GM18870 (cell line): ENCODE data around the gene PCBD1.

Experiments
- ATAC-seq: cut with Tn5 transposase; IDR thresholded peaks from one replicate; pipeline ENCODE4 v1.9.1; 2021; ENCODE audit warnings: moderate library complexity; ENCODE audit not compliant: unreplicated experiment

Gene PCBD1

GRCh38 chr10:70905071-70906021, 17.0 kb upstream of the PCBD1 start:
- no peak for ATAC-seq

DNA sequence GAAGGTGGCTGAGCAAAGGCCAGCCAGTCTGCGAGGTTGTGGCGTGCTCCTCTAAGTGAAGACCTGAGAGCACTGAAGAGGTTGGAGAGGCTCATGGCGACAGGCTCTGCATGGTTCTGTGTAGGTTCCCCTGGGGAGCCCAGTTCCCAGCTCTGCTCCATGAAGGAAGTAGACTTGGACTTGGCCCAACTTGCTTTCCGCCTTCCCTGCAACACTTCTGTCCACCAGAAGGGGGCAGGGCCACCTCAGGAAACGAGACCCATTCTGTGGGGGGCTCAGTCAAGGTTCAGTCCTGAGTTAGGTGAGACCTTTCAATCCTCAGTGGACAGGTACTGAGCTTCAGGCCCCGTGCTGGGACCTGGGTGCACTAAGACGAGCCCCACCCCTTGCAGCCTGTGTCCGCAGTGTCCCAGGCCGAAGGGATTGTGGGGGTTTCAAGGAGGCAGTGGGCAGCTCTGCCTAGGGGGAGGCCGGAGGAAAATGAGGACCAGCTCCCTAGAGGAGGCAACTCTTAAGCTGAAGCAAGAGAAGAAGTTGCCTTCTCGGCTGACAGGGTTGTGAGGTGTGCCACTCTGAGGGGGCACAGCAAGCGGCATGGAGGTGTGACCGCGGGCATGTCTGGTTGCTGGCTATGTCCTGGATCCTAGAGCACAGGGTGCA, 15.0 kb upstream of the PCBD1 start:
- ATAC-seq, result no peak

GRCh38 chr10:70902661-70903261, 14.4 kb upstream of the PCBD1 start:
- ATAC-seq, result no peak

DNA sequence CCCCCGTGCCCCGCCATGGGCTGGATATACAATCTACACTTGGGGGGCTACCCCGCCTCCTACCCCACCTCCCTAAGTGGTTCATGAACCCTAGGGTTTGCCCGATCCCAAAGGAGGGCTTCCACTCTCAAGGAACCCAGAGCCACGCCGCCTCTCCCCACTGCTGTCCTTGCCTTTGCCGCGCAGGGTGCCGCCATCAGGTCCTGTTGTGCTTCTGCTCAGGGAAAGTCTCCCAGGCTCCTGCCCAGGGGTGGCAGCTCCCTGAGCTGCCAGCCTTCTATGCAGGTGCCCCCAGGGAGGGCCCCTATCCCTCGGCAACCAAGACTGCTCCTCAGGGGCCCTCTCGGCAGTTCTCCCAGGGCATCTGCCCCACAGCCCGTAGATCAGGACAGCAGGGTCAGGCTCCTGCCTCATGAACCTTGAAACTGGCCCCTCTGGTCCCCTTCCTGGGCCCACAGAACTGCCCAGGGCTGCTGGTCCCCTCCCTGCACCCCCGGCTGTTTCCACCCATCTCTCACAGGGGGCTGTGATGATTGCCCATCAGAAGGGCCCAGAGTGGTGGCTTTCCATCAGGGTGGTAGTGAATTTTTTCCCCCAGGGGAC, 13.0 kb upstream of the PCBD1 start:
- ATAC-seq, result no peak

DNA sequence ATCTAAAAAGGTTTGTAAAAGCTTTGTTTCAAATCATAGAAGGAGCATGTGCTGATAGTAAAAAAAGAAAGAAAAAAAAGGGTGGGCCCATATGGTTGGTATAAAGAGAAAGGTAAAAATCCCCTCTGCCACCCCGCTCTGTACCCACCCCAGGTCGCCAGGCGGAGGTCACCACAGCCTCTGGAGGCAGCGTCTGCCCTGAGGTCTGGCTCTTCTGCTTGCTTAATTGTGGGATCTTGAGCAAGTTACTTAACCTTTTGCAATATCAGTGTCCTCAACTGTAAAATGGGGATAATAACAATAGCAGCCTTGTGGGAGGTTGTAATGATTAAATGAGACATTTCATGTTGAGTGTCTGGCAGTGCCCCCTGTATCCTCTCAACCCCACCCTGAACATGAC, 10.7 kb upstream of the PCBD1 start:
- ATAC-seq, result no peak

GRCh38 chr10:70898687-70899086, 10.3 kb upstream of the PCBD1 start:
- no peak for ATAC-seq

DNA sequence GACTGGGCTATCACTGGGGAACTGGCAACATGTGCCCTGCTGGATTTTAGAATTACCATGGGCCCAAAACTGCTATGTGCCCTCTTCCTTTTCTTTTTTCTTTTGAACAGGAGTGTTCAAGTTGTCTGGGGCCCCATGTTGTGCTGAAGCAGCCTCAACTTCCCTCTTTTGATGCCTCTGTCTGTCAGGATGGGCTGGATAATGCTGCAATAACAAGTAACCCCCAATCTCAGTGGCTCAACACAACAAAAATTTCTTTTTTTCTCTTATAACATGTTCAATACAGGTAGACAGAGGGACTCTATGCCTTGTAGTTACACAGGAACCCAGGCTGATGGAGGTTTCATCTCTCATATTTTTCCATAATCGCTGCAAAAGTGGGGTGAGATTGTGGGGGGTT, 8.2 kb upstream of the PCBD1 start:
- no peak for ATAC-seq

- no peak for ATAC-seq
Measured at GRCh38 chr10:70894416-70894815, 6.1 kb upstream of the PCBD1 start.

GRCh38 chr10:70893227-70894006, 5.1 kb upstream of the PCBD1 start:
- ATAC-seq, result no peak

GRCh38 chr10:70892631-70893030, 4.3 kb upstream of the PCBD1 start:
- ATAC-seq, result no peak

DNA sequence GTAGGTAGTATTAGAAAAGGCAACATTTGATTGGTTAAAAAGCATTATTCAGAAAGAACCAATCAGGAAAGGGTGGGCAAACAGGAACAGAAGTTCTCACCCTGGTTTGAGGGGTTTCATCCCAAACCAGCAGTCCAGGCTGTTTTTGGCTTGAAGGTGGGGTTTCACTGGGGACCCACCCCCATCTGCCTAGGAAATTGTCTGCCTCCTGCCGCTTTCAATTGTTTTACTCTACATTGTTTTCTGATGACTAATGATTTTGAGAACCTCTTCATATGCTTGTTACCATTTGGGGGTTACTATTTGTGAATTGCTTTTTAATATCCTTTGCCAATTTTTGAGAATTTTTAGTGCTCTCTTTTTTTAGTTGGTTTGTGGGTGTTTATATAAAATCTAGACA, 3.3 kb upstream of the PCBD1 start:
- no peak for ATAC-seq

GRCh38 chr10:70890917-70891431, 2.6 kb upstream of the PCBD1 start:
- ATAC-seq, result no peak

DNA sequence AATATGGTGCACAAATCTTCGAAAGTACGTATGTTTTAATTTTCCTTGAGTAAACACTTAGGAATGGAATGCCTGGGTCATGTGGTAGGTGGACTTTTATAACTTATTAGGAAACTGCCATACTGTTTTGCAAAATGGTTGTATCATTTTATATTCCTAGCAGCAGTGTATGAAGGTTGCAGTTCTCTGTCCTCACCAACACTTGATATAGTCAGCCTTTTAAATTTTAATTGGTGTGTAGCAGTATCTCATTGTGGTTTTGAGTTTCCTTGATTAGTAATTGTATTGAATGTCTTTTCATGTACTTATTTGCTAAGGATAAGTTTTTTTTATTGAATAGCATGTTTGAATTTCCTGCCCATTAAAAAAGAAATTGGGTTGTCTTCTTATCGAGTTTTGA, 926 bp upstream of the PCBD1 start:
- ATAC-seq, result no peak

- ATAC-seq, result no peak
Measured at GRCh38 chr10:70886921-70887665, 1.3 kb downstream of the PCBD1 start.

- ATAC-seq, result no peak
Measured at GRCh38 chr10:70885931-70886903, 2.1 kb downstream of the PCBD1 start.

GRCh38 chr10:70885481-70885880, 2.9 kb downstream of the PCBD1 start:
- no peak for ATAC-seq

- ATAC-seq, result no peak
Measured at GRCh38 chr10:70884741-70885140, 3.6 kb downstream of the PCBD1 start.

DNA sequence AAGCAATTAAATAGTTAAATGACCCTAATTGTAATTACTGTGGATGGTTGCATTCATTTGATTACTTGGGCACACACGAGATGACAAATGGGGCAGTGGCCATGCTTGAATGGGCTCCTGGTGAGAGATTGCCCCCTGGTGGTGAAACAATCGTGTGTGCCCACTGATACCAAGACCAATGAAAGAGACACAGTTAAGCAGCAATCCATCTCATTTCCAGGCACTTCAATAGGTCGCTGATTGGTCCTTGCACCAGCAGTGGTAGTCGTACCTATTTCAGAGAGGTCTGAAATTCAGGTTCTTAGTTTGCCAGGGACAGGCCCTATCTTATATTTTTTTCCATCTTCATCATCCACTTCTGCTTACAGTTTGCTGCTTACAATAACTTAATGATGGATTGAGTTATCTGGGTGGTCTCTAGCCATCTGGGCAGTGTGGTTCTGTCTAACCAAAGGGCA, 8.3 kb downstream of the PCBD1 start:
- no peak for ATAC-seq

GRCh38 chr10:70879207-70879606, 9.2 kb downstream of the PCBD1 start:
- no peak for ATAC-seq
